ENCODE measurements around the gene APCDD1L. TPM values are rescaled to one million over a fixed set of nuclear protein-coding genes. Genes with fewer than 3 reads are reported as not detected.

The APCDD1L gene
- total and polyA plus RNA-seq, 2 of the 8 experiments (the other 6 are each of a cell fraction or from before 2014, with no cell fraction given), result 0.83 to 3.1 TPM

Other genes with a start within 250 kb of the APCDD1L start
- gene RAB22A, start 205.7 kb downstream of the APCDD1L start, total RNA-seq (2021; fragmentation: NEBNext Ultra II Directional; extraction: Animal tissue kit (Norgen Biotek cat#: 25700)), result 6.2 and 6.6 TPM in 2 replicates
- gene RAB22A, start 205.7 kb downstream of the APCDD1L start, polyA plus RNA-seq (2011; rRNA removed), result 3.1 and 3.4 TPM in 2 replicates
- gene VAPB, start 126.2 kb downstream of the APCDD1L start, total RNA-seq (2021; fragmentation: NEBNext Ultra II Directional; extraction: Animal tissue kit (Norgen Biotek cat#: 25700)), result 57.1 and 62.8 TPM in 2 replicates
- gene VAPB, start 126.2 kb downstream of the APCDD1L start, polyA plus RNA-seq (2011; rRNA removed), result 20.8 and 24.4 TPM in 2 replicates
- gene STX16, start 135.9 kb upstream of the APCDD1L start, total RNA-seq (2021; fragmentation: NEBNext Ultra II Directional; extraction: Animal tissue kit (Norgen Biotek cat#: 25700)), result 61.6 and 64.4 TPM in 2 replicates
- gene STX16, start 135.9 kb upstream of the APCDD1L start, polyA plus RNA-seq (2011; rRNA removed), result 45.2 and 45.3 TPM in 2 replicates
- 26.7 and 26.8 TPM in 2 replicates for gene NPEPL1, start 177.4 kb upstream of the APCDD1L start, total RNA-seq (2021; fragmentation: NEBNext Ultra II Directional; extraction: Animal tissue kit (Norgen Biotek cat#: 25700))
- gene NPEPL1, start 177.4 kb upstream of the APCDD1L start, polyA plus RNA-seq (2011; rRNA removed), result 12.4 and 26.3 TPM in 2 replicates